NCI-H1436 treated with DMSO at 0.1 percent for 48 hours (cell line): ENCODE data around the gene NPHP4.

ENCODE experiments used
- DNase-seq: peaks from one replicate; lab custom pipeline; 2025; lab: John Stamatoyannopoulos, UW

NPHP4 gene

GRCh38 chr1:5992026-5992813, at the start of gene NPHP4:
NPHP4 (minus strand) TSS chr1:5992425; CDS start chr1:5986289, 6,136 bp downstream.
- DNase-seq: peak; percentile 97

DNA sequence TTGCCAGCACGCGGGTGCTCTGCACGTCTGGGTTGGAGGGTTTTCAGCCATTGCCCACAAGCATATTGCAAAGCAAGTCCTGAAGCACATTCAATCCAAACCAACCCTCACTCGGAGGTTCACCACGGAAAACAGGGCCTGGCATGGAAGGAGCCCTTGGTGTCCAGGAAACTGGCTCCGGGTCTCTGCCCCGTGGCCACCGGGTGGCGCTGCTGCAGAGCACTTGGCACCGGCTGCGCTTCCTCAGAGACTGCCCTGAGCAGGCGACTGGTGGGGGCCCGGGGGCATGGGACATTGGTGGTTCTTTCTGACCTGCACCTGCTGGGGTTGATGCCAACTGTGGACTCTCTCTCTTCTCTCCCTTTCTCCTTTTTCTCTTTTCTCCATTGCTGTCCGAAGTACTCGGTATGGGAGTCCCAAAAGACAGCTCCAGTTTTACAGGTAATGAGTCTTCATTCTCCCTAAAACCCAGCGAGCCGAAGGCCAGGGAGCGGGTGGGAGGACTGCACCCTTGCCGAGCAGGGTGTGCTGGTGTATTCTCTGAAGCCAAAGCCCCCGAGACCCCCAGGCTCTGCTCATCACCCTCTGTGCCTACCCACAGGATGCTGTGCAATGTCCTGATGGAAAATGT, 49.3 kb upstream of the NPHP4 start:
- DNase-seq: no peak

DNA sequence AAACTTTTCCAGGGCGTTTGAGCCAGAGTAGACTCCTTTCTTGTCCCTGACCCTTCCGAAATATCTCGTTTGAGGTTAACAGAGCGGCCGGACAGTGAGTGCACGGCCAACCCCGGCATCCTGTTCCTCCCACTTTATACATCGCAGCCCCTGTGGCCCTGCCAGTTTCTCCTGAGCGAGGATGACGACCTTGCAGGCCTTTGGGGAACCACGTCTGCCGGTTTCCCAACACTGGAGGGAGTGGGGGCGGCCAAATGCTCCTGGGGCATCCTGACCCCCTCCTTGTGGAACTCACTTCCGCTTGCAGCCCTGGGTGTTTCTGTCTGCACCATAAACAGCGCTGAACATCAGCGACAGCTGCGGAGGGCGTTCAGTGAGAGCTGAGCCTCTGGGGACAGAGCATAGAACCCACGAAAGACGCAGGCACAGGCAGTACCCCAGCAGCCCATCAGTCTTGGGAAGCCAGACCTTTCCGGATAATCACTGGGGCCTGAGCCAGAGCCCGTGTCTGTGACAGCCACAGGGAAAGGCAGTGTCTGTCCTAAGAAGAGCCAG, 48.7 kb upstream of the NPHP4 start:
- DNase-seq: no peak

GRCh38 chr1:6040444-6040843, 48.2 kb upstream of the NPHP4 start:
- DNase-seq: no peak

- no peak for DNase-seq
Measured at GRCh38 chr1:6039031-6039430, 46.8 kb upstream of the NPHP4 start.

DNA sequence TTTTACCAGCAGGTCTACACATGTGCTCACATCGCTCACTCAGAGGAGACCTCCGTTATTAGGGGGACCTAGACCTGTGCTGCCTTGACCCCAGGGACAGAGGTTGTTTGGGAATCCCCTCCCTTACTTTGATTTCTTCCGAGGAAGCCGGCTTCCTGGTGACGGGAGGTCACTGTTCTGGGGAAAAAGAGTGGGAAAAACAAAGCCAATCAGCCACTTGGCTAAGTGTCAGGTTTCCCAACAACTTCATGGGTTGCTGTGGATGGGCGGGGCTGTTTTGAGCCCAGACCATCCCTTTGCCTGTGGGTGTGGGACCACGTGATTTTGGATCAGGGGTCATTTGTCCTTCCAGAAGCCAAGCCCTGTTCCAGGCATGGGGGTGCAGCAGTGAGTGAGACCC, 46.4 kb upstream of the NPHP4 start:
- DNase-seq: no peak

- DNase-seq: peak; percentile 58
Measured at GRCh38 chr1:6037338-6037762, 45.1 kb upstream of the NPHP4 start.

GRCh38 chr1:6035719-6036118, 43.5 kb upstream of the NPHP4 start:
- DNase-seq: no peak

DNA sequence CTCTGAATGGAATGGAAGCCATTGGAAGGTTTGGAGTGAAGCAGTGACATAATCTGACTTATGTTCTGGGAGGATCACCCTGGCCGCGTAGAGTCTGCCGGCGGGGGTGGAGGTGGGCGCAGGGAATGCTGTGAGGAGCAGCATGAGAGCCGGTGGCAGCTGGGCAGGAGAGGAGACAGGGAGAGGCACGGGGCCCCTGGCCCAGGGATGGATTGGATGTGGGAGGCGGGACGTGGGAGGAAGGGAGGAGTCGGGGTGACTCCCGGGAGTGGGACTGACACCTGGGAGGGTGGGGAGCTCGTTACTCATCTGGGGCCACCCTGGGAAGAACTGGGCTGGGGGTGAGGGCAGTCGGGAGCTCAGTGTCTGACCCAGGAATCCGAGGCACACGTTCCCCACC, 43.1 kb upstream of the NPHP4 start:
- DNase-seq: no peak

GRCh38 chr1:6034750-6035096, 42.5 kb upstream of the NPHP4 start:
- no peak for DNase-seq

DNA sequence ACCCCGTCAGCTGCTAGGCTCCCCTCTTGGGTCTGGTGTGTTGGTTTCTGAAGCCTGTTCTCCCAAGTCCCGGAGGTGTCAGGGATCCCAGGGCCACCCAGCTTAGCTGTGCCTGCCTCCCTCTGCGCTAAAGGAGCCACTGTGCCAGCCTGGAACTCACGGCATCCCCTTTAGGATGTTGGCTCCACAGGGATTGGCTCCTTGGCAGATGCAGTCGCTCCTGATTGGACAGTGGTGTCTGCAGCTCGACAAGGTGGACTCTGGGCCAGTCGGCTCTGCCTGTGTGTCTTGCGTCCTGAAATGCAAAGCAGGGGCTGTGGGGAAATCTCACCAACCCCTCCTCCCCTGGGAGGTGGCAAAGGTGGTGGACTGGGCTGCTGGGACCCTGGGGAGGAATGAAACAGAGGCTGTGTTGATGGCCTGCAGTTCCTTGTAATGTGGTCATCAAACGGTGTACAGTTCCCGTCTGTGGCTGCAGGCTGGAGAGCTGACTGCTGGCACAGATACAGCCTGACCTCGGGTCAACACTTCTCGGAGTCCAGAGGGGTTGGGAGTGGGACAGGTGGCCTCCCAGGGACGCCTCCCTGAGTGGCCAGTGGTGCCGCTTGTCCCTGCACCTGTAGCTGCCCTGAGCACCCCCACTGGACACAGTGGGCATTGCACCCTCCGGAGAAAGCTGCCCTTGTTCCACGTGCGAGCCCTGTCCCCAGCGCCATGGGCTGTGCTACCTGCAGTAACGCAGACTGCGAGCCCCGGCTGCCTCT, 41.9 kb upstream of the NPHP4 start:
- no peak for DNase-seq

DNA sequence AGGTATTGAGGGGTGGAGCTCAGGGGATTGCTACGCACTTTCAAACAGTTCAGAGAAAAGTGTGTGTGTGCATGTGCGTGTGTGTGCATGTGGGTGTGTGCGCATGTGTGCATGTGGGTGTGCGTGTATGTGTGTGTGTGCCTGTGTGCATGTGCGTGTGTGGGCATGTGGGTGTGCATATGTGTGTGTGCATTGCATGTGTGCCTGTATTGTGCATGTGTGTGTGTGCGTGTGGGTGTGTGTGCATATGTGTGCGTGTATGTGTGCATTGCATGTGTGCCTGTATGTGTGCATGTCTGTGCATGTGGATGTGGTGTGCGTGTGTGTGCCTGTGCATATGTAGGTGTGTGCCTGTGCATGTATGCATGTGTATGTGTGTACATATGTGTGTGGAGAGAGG, 40.9 kb upstream of the NPHP4 start:
- DNase-seq: no peak

DNA sequence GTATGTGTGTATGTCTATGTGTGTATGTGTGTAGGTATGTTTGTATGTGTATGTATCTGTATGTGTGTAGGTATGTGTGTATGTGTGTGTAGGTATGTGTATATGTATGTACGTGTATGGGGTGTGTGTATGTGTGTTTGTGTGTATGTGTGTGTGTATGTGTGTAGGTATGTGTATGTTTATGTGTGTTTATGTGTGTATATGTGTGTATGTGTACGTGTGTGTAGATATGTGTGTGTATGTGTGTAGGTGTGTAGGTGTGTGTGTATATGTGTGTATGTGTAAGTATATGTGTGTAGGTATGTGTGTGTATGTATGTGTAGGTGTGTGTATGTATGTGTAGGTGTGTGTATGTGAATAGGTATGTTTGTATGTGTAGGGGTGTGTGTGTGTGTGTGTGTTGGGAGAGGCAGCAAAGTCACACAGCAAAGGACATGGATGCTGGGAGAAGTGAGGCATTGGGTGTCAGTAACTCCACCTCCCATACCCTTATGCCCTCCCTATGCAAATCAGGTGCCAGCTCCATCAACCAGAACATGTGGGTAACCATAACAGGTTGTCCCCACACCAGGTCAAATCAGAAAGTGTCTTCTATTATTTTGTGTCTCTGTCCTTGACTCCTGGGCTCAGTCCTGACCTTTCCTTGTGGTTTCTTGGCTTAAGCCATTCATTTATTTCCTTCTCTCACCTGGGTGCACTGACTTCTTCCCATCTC, 38.5 kb upstream of the NPHP4 start:
- DNase-seq: no peak

DNA sequence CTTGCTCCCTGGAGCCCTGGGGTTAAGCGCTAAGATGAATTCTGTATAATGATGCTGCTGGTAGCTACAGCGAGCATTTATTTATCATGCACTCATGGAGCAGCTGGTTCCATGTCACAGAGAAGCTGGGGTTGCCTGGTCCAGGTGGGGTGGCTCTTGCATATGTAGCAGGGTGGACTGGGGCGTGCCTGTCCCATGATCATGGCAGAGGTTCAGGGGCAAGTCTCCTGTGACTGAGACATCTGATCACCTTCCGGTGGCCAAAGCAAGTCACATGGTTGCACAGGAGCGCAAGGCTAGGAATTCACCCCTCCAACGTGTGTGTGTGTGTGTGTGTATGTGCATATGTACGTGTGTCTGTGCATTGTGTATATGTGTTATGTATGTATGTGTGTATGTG, 37.9 kb upstream of the NPHP4 start:
- no peak for DNase-seq

- DNase-seq: no peak
Measured at GRCh38 chr1:6029351-6029750, 37.1 kb upstream of the NPHP4 start.

GRCh38 chr1:6028042-6028850, 36.0 kb upstream of the NPHP4 start:
- no peak for DNase-seq

GRCh38 chr1:6027591-6027990, 35.4 kb upstream of the NPHP4 start:
- DNase-seq: no peak

DNA sequence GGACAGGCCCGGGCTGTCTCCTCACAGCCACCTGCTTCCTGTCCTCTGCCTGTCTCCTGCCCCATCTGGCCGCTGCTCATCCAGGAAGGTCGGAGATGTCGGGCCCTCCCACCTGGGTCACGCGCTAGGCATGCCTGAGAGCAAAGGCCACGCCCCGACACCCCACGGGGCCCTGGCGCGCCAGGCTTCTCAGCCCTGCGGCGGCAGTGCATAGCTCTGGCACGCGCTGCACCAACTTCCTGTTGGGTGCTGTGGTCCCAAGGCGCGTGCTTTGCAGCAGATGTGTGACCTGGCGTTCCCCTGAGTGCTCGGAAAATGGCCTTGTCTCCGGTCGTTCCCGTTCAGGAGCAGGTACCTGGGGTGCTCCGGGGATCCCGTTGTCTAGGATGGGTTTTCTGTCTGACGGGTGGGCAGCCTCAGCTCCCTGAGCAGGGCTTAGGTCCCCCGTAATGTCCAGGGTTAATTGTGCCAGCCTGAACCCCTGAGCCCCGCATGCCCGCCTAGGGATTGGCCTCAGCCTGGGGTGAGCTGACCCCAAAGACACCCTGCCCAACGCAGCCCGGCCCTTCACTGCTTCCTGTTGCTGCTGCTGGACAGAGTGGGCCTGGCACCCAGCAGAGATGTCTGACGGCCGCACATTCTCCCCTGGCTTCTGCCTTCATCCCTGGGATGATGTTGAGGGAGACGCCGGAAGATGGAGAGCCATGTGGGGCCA, 34.0 kb upstream of the NPHP4 start:
- DNase-seq: no peak

- no peak for DNase-seq
Measured at GRCh38 chr1:6025269-6026094, 33.3 kb upstream of the NPHP4 start.

GRCh38 chr1:6024376-6024775, 32.2 kb upstream of the NPHP4 start:
- no peak for DNase-seq
